Loucy (cell line): ENCODE data around the gene COMMD10.

Experiments
- H2AFZ ChIP-seq: fragments of 200-600 bp; sonication (generic); 2 replicates; pipeline ENCODE4 v1.6.0; 2016; ENCODE audit warnings: antibody characterized with exemption, mild to moderate bottlenecking, low read length, moderate library complexity
- H3F3A ChIP-seq: fragments of 200-600 bp; 2 replicates; pipeline ENCODE4 v1.6.0; 2016; ENCODE audit warnings: antibody characterized with exemption, low read depth, mild to moderate bottlenecking
- H3K27me3 ChIP-seq: fragments of 200-600 bp; sonication (generic); 2 replicates; pipeline ENCODE4 v1.6.1; 2014; ENCODE audit warnings: low read length, mild to moderate bottlenecking; ENCODE audit not compliant: insufficient read depth, poor library complexity, severe bottlenecking
- H3K36me3 ChIP-seq: fragments of 200-600 bp; sonication (generic); 2 replicates; pipeline ENCODE4 v1.6.1; 2016; ENCODE audit warnings: low read length; ENCODE audit not compliant: insufficient read depth
- H3K4me1 ChIP-seq: fragments of 200-600 bp; sonication (generic); 2 replicates; pipeline ENCODE4 v1.5.1; 2014; ENCODE audit warnings: low read length, mild to moderate bottlenecking; ENCODE audit not compliant: insufficient read depth, poor library complexity, severe bottlenecking
- H3K4me2 ChIP-seq: fragments of 200-600 bp; sonication (generic); 2 replicates; pipeline ENCODE4 v1.6.0; 2014; ENCODE audit warnings: antibody characterized with exemption, low read length, low read depth, mild to moderate bottlenecking; ENCODE audit not compliant: poor library complexity, severe bottlenecking
- H3K4me3 ChIP-seq: fragments of 200-600 bp; sonication (generic); 2 replicates; pipeline ENCODE4 v1.5.1; 2014; ENCODE audit warnings: low read length, mild to moderate bottlenecking, mixed read lengths; ENCODE audit not compliant: poor library complexity, severe bottlenecking
- H3K79me2 ChIP-seq: fragments of 200-600 bp; sonication (generic); 2 replicates; pipeline ENCODE4 v1.6.1; 2014; ENCODE audit warnings: low read length; ENCODE audit not compliant: insufficient read depth
- H3K9ac ChIP-seq: fragments of 200-600 bp; sonication (generic); 2 replicates; pipeline ENCODE4 v1.6.0; 2014; ENCODE audit warnings: mild to moderate bottlenecking, low read depth, low read length, moderate library complexity; ENCODE audit not compliant: poor library complexity, severe bottlenecking
- H3K9me2 ChIP-seq: fragments of 200-600 bp; sonication (generic); replicated peaks from 2 replicates; pipeline ENCODE4 v1.6.1; 2016; ENCODE audit warnings: low read depth, low read length, mixed read lengths
- H3K9me3 ChIP-seq: fragments of 200-600 bp; sonication (generic); 2 replicates; pipeline ENCODE4 v1.6.1; 2014; ENCODE audit warnings: mild to moderate bottlenecking, antibody characterized with exemption, low read length, low read depth; ENCODE audit not compliant: insufficient read depth
- H4K20me1 ChIP-seq: fragments of 200-600 bp; sonication (generic); 2 replicates; pipeline ENCODE4 v1.6.0; 2014; ENCODE audit warnings: antibody characterized with exemption, low read length, mild to moderate bottlenecking; ENCODE audit not compliant: insufficient read depth, poor library complexity, severe bottlenecking
- CTCF ChIP-seq: fragments of 200-600 bp; sonication (generic); conservative IDR thresholded peaks from 2 replicates; pipeline ENCODE4 v1.5.1; 2014; ENCODE audit warnings: mild to moderate bottlenecking, antibody characterized with exemption, low read length
- EZH2phosphoT487 ChIP-seq: fragments of 200-600 bp; IDR thresholded peaks from 2 replicates; pipeline ENCODE4 v1.6.1; 2018; ENCODE audit warnings: antibody characterized with exemption, mild to moderate bottlenecking, moderate library complexity, borderline replicate concordance

The COMMD10 gene

GRCh38 chr5:116274251-116274650 is 189.4 kb downstream of the COMMD10 start:
- TF ChIP-seq EZH2phosphoT487 (no peak), CTCF (no peak)
- no peaks in the 10 kb centered on the region; the same call in 1 of the 2 replicates for H3K9me3 ChIP-seq
- H3K4me1 ChIP-seq: no peaks in the 10 kb centered on the region
- no peaks in the 10 kb centered on the region for H3F3A ChIP-seq
- no peak overlapping the region for H3K4me3 ChIP-seq
- no peak overlapping the region for H3K4me2 ChIP-seq
- no peaks in the 10 kb centered on the region for H3K9me2 ChIP-seq
- H3K9ac ChIP-seq: no peak overlapping the region
- H3K27me3 ChIP-seq: no peaks in the 10 kb centered on the region
- no peaks in the 10 kb centered on the region for H3K36me3 ChIP-seq
- no peaks in the 10 kb centered on the region for H3K79me2 ChIP-seq
- no peak overlapping the region for H2AFZ ChIP-seq
- no peaks in the 10 kb centered on the region for H4K20me1 ChIP-seq

DNA sequence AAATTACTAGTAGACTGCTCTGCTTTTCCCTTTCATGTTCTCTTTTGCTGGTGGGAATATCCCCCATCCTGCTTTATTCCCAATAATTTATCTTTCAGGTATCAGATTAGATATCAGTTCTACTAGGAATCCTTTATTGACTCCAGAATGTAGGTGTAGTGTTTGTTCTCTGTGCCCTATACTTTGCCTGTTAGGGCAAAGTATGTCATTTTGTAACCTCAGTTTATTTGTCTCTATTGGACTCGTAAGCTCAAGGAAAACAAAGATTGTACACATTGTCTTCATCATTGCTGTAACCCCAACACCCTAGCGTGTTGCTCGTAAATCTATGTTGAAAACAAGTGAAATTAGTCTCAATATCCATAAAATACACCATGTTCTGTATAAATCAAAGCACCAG is 190.5 kb downstream of the COMMD10 start:
- no peaks in the 10 kb centered on the region for H3K27me3 ChIP-seq

DNA sequence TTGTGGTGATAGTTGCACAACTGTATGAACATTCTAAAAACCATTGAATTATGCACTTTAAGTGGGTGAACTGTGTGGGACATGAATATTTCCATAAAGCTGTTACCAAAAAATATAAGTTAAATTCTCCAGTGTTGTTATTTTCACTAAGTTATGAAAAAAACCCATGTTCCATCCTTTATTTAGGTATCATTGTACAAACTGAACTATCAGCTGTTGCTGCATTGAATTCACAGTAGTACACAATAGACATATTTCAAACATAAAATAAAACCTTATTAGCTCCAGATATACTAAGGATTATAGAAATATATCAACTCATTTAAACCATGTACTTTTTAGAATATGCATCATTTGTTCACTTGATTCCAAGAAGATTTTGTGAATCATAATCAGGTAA is 192.1 kb downstream of the COMMD10 start:
- Histone ChIP-seq H4K20me1 (no peaks in the 10 kb centered on the region), H3K9ac (no peak overlapping the region), H3F3A (no peaks in the 10 kb centered on the region), H3K4me1 (no peaks in the 10 kb centered on the region), H3K27me3 (no peaks in the 10 kb centered on the region), H3K79me2 (no peaks in the 10 kb centered on the region), H3K4me2 (no peak overlapping the region), H3K4me3 (no peak overlapping the region), H3K9me3 (no peaks in the 10 kb centered on the region; the same call in 1 of the 2 replicates), H3K36me3 (no peaks in the 10 kb centered on the region), H3K9me2 (no peaks in the 10 kb centered on the region), H2AFZ (no peak overlapping the region)
- TF ChIP-seq CTCF (no peak), EZH2phosphoT487 (no peak)

More for the DNA sequence above, 190.5 kb downstream of the COMMD10 start:
- Histone ChIP-seq H3F3A (no peaks in the 10 kb centered on the region), H3K9ac (no peak overlapping the region), H3K4me2 (no peak overlapping the region), H3K9me2 (no peaks in the 10 kb centered on the region), H3K4me3 (no peak overlapping the region), H3K36me3 (no peaks in the 10 kb centered on the region), H2AFZ (no peak overlapping the region), H3K79me2 (no peaks in the 10 kb centered on the region), H3K9me3 (no peaks in the 10 kb centered on the region; the same call in 1 of the 2 replicates), H3K4me1 (no peaks in the 10 kb centered on the region), H4K20me1 (no peaks in the 10 kb centered on the region)
- no peak for TF ChIP-seq CTCF
- no peak for TF ChIP-seq EZH2phosphoT487
